AG04450 (cell line): ENCODE measurements around the gene KCNQ5. TPM values are rescaled to one million over a fixed set of nuclear protein-coding genes. Genes with fewer than 3 reads are reported as not detected.
A peak's percentile ranks its signal among the peaks of the same experiment; 100 is the strongest.

ENCODE experiments used
- CTCF ChIA-PET: fragments of 300-600, 350-600 bp; formaldehyde crosslinking; extraction: SDS; loops from one replicate; lab custom pipeline; 2022; ENCODE audit warnings: antibody characterized with exemption, inconsistent platforms; lab: Charles Lee
- POLR2A ChIA-PET: fragments of 350-600 bp; formaldehyde crosslinking; extraction: SDS; loops from one replicate; lab custom pipeline; 2021; ENCODE audit warnings: antibody characterized with exemption, inconsistent platforms; lab: Yijun Ruan, JAX
- DNase-seq: peaks from one replicate; pipeline ENCODE4 v3.0.0-alpha.2; 2011; ENCODE audit warnings: low read depth, low spot score
- H3K27ac ChIP-seq: one replicate; pipeline ENCODE4 v1.5.1; 2012; ENCODE audit warnings: low read depth, low read length, control low read depth
- H3K27me3 ChIP-seq: one replicate; pipeline ENCODE4 v1.6.0; 2012; ENCODE audit warnings: low read length; ENCODE audit not compliant: control insufficient read depth, insufficient read depth
- H3K4me3 ChIP-seq: 2 replicates; pipeline ENCODE4 v1.5.1; 2011; ENCODE audit warnings: mild to moderate bottlenecking, low read depth, low read length, control low read depth
- H3K9me3 ChIP-seq: 2 replicates; pipeline ENCODE4 v1.5.1; 2012; ENCODE audit warnings: low read length; ENCODE audit not compliant: control insufficient read depth, insufficient read depth
- polyA plus RNA-seq: library from polyadenylated mRNA; depleted of rRNA; stranded (reverse); fragments of >200 nt; gene quantifications from 2 replicates; pipeline ENCODE4 v1.2.3, GENCODE V29; 2011
- TF ChIP-seq, protein P1 (sequence below): IDR thresholded peaks from 2 replicates; pipeline ENCODE4 v1.5.1; 2011; ENCODE audit warnings: low read depth, low read length, control low read depth, inconsistent platforms

Gene KCNQ5
- polyA plus RNA-seq, 1 experiment, result 0.52 TPM

DNA sequence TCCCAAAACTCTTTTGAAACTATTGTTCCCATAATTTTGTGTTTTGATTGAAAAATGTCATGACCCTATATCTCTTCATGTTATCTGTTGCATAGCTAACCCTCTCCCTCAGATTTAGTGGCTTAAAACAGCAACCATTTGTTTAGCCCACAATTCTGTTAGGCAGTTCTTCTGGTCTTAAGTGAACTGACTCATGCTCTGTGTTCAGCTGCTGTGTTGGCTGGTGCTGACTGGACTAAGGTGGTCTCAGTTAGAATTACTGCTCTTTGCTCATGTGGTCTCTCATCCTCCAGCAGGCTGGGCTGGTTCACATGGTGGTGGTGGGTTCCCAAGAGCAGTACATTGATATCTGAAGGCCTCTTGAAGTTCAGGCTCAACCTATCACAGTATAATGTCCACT lies 522.7 kb downstream of the KCNQ5 start:
- Histone ChIP-seq H3K27ac (no peak overlapping the region), H3K4me3 (no peak overlapping the region), H3K9me3 (no peaks in the 10 kb centered on the region), H3K27me3 (no peaks in the 10 kb centered on the region)
- ChIA-PET CTCF (no interaction called here), POLR2A (no interaction called here)
- no peak for DNase-seq
- TF ChIP-seq, protein P1, sequence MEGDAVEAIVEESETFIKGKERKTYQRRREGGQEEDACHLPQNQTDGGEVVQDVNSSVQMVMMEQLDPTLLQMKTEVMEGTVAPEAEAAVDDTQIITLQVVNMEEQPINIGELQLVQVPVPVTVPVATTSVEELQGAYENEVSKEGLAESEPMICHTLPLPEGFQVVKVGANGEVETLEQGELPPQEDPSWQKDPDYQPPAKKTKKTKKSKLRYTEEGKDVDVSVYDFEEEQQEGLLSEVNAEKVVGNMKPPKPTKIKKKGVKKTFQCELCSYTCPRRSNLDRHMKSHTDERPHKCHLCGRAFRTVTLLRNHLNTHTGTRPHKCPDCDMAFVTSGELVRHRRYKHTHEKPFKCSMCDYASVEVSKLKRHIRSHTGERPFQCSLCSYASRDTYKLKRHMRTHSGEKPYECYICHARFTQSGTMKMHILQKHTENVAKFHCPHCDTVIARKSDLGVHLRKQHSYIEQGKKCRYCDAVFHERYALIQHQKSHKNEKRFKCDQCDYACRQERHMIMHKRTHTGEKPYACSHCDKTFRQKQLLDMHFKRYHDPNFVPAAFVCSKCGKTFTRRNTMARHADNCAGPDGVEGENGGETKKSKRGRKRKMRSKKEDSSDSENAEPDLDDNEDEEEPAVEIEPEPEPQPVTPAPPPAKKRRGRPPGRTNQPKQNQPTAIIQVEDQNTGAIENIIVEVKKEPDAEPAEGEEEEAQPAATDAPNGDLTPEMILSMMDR, result no peak

DNA sequence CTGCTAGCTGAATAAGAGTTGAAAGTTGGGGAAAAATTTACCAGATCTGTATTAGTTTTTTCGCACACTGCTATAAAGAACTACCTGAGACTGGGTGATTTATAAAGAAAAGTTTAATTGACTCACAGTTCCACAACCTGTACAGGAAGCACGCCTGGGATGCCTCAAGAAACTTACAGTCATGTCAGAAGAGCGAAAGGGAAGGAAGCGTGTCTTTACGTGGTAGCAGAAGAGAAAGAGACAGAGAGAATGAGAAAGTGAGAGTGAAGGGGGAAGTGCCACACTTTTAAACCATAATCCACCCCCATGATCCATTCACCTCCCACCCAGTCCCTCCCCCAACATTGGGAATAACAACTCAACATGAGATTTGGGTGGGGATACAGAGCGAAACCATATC lies 523.8 kb downstream of the KCNQ5 start:
- Histone ChIP-seq H3K27me3 (no peaks in the 10 kb centered on the region), H3K4me3 (no peak overlapping the region), H3K27ac (no peak overlapping the region), H3K9me3 (no peaks in the 10 kb centered on the region)
- CTCF ChIA-PET, result no interaction called here
- POLR2A ChIA-PET, result no interaction called here
- DNase-seq, result no peak
- TF ChIP-seq, protein P1, result no peak

DNA sequence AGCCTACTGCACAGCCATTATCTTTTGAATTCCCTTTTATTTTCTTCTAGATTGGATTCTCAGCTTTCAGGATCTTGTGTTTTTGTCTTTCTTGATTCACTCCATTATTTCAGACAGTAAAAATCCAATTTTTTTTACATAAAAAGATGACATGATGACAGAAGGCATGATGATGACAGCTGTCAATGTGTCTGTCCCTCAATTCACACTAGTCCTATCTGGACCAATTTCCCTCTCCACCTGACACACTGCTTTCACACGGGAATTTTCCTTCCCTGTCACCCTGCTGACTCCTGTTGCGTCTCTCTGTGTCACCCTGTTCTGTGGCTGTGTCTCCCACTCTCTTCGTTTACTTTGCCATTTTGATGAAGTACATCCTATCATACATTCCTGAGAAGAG lies 529.9 kb downstream of the KCNQ5 start:
- H3K27me3 ChIP-seq, result no peaks in the 10 kb centered on the region
- no peak for DNase-seq
- ChIA-PET POLR2A (no interaction called here), CTCF (interaction anchor here (1.8 kb wide), 1 partner anchor 535 kb away, joined by 9 read pairs; no protein-coding TSS in a partner anchor)
- H3K9me3 ChIP-seq, result peaks cover 2% of the 10 kb centered on the region
- H3K27ac ChIP-seq, result no peak overlapping the region
- no peak overlapping the region for H3K4me3 ChIP-seq
- TF ChIP-seq, protein P1, result no peak

DNA sequence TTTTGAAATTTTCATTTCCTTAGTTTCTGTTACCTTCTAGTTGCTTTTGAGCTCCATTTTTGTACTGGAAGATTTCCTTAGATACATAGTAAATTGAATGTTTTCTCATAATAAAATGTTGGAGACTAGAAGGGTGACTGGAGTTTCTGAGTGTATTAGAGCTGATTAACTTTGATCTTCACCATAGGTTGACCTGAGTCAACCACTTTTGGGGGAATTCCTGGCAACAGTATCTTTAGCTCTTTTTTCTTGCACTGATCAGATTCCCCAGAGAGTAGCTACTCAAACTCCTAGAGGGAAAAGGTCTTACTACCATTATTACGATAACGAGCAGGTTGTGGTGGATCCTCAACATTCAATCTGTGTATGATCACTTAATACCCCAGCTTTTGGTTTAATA lies 530.7 kb downstream of the KCNQ5 start:
- peaks cover 10% of the 10 kb centered on the region for H3K9me3 ChIP-seq
- no peak for DNase-seq
- TF ChIP-seq, protein P1, result no peak
- H3K27me3 ChIP-seq, result no peaks in the 10 kb centered on the region
- H3K27ac ChIP-seq, result no peak overlapping the region
- ChIA-PET POLR2A (interaction anchor here (0.6 to 1.2 kb wide), 2 partner anchors 21 to 50 kb away, joined by 3 to 4 read pairs; no protein-coding TSS in a partner anchor), CTCF (interaction anchor here (1.8 kb wide), 1 partner anchor 536 kb away, joined by 9 read pairs; no protein-coding TSS in a partner anchor)
- H3K4me3 ChIP-seq, result no peak overlapping the region

DNA sequence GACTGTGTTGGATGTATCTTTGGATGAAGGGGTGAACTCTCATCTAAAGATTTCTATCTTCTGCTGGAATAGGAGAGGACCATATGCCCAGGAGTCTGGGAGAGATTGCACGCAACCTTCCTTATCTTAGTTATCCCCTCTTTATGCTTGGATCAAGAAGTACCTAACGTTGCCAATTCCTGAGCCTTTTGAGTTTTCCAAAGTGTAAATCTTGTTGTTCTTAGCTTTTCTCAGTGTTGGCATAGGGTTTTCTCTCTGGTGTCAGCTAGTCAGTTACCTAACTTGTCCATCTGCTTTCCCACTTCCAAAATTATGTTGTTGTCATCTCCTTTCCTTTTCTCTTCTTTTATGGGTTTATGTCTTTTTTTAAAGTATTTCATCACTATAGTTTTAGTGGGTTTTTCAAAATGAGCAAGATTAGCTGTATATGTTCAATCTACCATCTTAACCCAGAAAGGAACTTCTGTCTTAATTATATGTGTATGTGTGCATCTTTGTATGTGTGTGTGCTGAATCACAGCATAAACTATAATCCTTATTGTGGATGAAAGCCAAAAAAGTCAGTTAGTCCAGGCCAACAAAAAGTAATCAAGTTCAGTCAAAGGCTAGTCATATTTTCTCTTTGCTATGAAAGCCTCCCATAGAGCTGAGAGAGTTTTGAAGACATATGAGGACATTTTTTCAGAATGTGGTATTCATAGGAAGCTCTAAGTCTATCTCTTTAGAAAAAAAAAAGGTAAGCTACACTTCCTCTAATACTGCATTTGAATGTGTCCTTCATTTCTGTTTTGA lies 531.3 kb downstream of the KCNQ5 start:
- no peak overlapping the region for H3K4me3 ChIP-seq
- H3K27ac ChIP-seq, result no peak overlapping the region
- DNase-seq, result peak; percentile 4
- no peaks in the 10 kb centered on the region for H3K27me3 ChIP-seq
- CTCF ChIA-PET, result interaction anchor here (1.2 to 1.8 kb wide), 2 partner anchors 537 to 741 kb away, joined by 6 to 9 read pairs; no protein-coding TSS in a partner anchor
- POLR2A ChIA-PET, result interaction anchor here (0.6 to 1.2 kb wide), 2 partner anchors 22 to 49 kb away, joined by 3 to 4 read pairs; no protein-coding TSS in a partner anchor
- peaks cover 14% of the 10 kb centered on the region for H3K9me3 ChIP-seq
- TF ChIP-seq, protein P1, result no peak
